ENCODE results near the gene SIAH1.

SIAH1 gene

GRCh38 chr16:48374255-48374654 lies 11.0 kb downstream of the SIAH1 start:
- H3K9me2 ChIP-seq (replicated peaks; ENCODE audit: insufficient read depth, low read length), result no peaks in the 10 kb centered on the region
- no peaks in the 10 kb centered on the region for H3F3A ChIP-seq (ENCODE audit: insufficient read depth)
- H3K4me2 ChIP-seq (ENCODE audit: low read depth, low read length, poor library complexity, severe bottlenecking), result no peak overlapping the region
- no peaks in the 10 kb centered on the region for H3K27me3 ChIP-seq (ENCODE audit: low read length)
- no peaks in the 10 kb centered on the region for H3K9me3 ChIP-seq (ENCODE audit: insufficient read depth, low read length)
- no peaks in the 10 kb centered on the region for H3K36me3 ChIP-seq (ENCODE audit: low read length)
- H3K27ac ChIP-seq (ENCODE audit: low read depth, low read length), result no peak overlapping the region
- H4K20me1 ChIP-seq (ENCODE audit: low read depth, low read length), result peaks cover 59% of the 10 kb centered on the region
- no peak overlapping the region for H3K9ac ChIP-seq (ENCODE audit: low read length)
- no peak for TF ChIP-seq CTCF (IDR thresholded peaks at IDR 0.05; ENCODE audit: insufficient read depth, low read length, poor library complexity, severe bottlenecking)
- peaks cover 99% of the 10 kb centered on the region for H3K79me2 ChIP-seq (ENCODE audit: insufficient read depth, low read length)
- no peak overlapping the region for H3K4me3 ChIP-seq (ENCODE audit: insufficient read depth, low read length, poor library complexity, severe bottlenecking)
- no peak overlapping the region for H2AFZ ChIP-seq (ENCODE audit: low read depth, low read length, severe bottlenecking)

GRCh38 chr16:48373258-48374029 lies 11.8 kb downstream of the SIAH1 start:
- Histone ChIP-seq H3K9me2 (replicated peaks; ENCODE audit: insufficient read depth, low read length) (no peaks in the 10 kb centered on the region), H3K79me2 (ENCODE audit: insufficient read depth, low read length) (peaks cover 97% of the 10 kb centered on the region), H3K4me2 (ENCODE audit: low read depth, low read length, poor library complexity, severe bottlenecking) (no peak overlapping the region), H3K27me3 (ENCODE audit: low read length) (no peaks in the 10 kb centered on the region), H3K27ac (ENCODE audit: low read depth, low read length) (no peak overlapping the region), H4K20me1 (ENCODE audit: low read depth, low read length) (peaks cover 53% of the 10 kb centered on the region), H3K9ac (ENCODE audit: low read length) (no peak overlapping the region), H3F3A (ENCODE audit: insufficient read depth) (no peaks in the 10 kb centered on the region), H2AFZ (ENCODE audit: low read depth, low read length, severe bottlenecking) (no peak overlapping the region), H3K9me3 (ENCODE audit: insufficient read depth, low read length) (no peaks in the 10 kb centered on the region), H3K4me3 (ENCODE audit: insufficient read depth, low read length, poor library complexity, severe bottlenecking) (no peak overlapping the region), H3K36me3 (ENCODE audit: low read length) (no peaks in the 10 kb centered on the region)
- TF ChIP-seq EZH2phosphoT487 (conservative IDR thresholded peaks at IDR 0.05; ENCODE audit: low read length) (no peak), CTCF (IDR thresholded peaks at IDR 0.05; ENCODE audit: insufficient read depth, low read length, poor library complexity, severe bottlenecking) (no peak)

GRCh38 chr16:48372744-48373143 lies 12.5 kb downstream of the SIAH1 start:
- H3F3A ChIP-seq (ENCODE audit: insufficient read depth), result no peaks in the 10 kb centered on the region
- H2AFZ ChIP-seq (ENCODE audit: low read depth, low read length, severe bottlenecking), result no peak overlapping the region
- no peak overlapping the region for H3K9ac ChIP-seq (ENCODE audit: low read length)
- TF ChIP-seq CTCF (IDR thresholded peaks at IDR 0.05; ENCODE audit: insufficient read depth, low read length, poor library complexity, severe bottlenecking), result no peak
- no peak for TF ChIP-seq EZH2phosphoT487 (conservative IDR thresholded peaks at IDR 0.05; ENCODE audit: low read length)
- H3K4me3 ChIP-seq (ENCODE audit: insufficient read depth, low read length, poor library complexity, severe bottlenecking), result no peak overlapping the region
- no peak overlapping the region for H3K27ac ChIP-seq (ENCODE audit: low read depth, low read length)
- H3K79me2 ChIP-seq (ENCODE audit: insufficient read depth, low read length), result peaks cover 96% of the 10 kb centered on the region
- no peaks in the 10 kb centered on the region for H3K27me3 ChIP-seq (ENCODE audit: low read length)
- no peaks in the 10 kb centered on the region for H3K36me3 ChIP-seq (ENCODE audit: low read length)
- no peak overlapping the region for H3K4me2 ChIP-seq (ENCODE audit: low read depth, low read length, poor library complexity, severe bottlenecking)
- H3K9me2 ChIP-seq (replicated peaks; ENCODE audit: insufficient read depth, low read length), result no peaks in the 10 kb centered on the region
- no peaks in the 10 kb centered on the region for H3K9me3 ChIP-seq (ENCODE audit: insufficient read depth, low read length)
- peaks cover 51% of the 10 kb centered on the region for H4K20me1 ChIP-seq (ENCODE audit: low read depth, low read length)
